Thyroid gland (tissue), 4 donors: ENCODE measurements around the gene CTDSP2. TPM values are rescaled to one million over a fixed set of nuclear protein-coding genes. Genes with fewer than 3 reads are reported as not detected.

ENCODE experiments used
- DNase-seq, 2 donors: peaks; one replicate each; pipeline ENCODE4 v3.0.0-alpha.2; 2019
- H3K27ac ChIP-seq, 3 donors: fragments of 200-600 bp; sonication (generic); 1 replicate in 2 of 3; 2 replicates in 1 of 3; pipeline ENCODE4 v1.5.1; 2016 to 2019; ENCODE audit warnings: mild to moderate bottlenecking in 1 of 3, moderate library complexity in 1 of 3
- H3K27me3 ChIP-seq: fragments of 200-600 bp; sonication (generic); one replicate; pipeline ENCODE4 v1.5.1; 2019
- H3K36me3 ChIP-seq, 2 donors: fragments of 200-600 bp; sonication (generic); one replicate each; pipeline ENCODE4 v1.5.1; 2016 to 2019
- H3K4me1 ChIP-seq, 2 donors: fragments of 200-600 bp; sonication (generic); one replicate each; pipeline ENCODE4 v1.5.1; 2017 to 2019
- H3K4me3 ChIP-seq, 3 donors: fragments of 200-600 bp; sonication (generic); replicated peaks in 1 of 3; 1 replicate in 2 of 3; 2 replicates in 1 of 3; pipeline ENCODE4 v1.5.1; 2016; ENCODE audit warnings: mild to moderate bottlenecking in 1 of 3
- H3K9me3 ChIP-seq: fragments of 200-600 bp; sonication (generic); one replicate; pipeline ENCODE4 v1.5.1; 2017
- CTCF ChIP-seq, 6 experiments: fragments of 200-600 bp in 3 of 6; fragments of 450-650 bp in 3 of 6; sonication (generic) in 3 of 6; IDR thresholded peaks; one replicate each; pipeline ENCODE4 v1.5.1; 2016 to 2019; ENCODE audit warnings: antibody characterized with exemption in 6 of 6, mild to moderate bottlenecking in 2 of 6, inconsistent platforms in 1 of 6, moderate library complexity in 1 of 6
- POLR2A ChIP-seq, 2 donors: fragments of 450-650 bp; IDR thresholded peaks; one replicate each; pipeline ENCODE4 v1.6.1; 2017; ENCODE audit warnings: antibody characterized with exemption in 2 of 2, mild to moderate bottlenecking in 2 of 2, moderate library complexity in 1 of 2
- WGBS, 2 donors: methylation state at CpG; one replicate each; pipeline ENCODE4 v1.1.5; 2017; 5-methylcytosine and 5-hydroxymethylcytosine counted together
- intact Hi-C: fragments of 100-400 bp; cut with DNase I; formaldehyde crosslinking; loops from one replicate; pipeline ENCODE4 v1.15.1; 2023
- total RNA-seq, 4 donors: library from RNA; depleted of rRNA; stranded (reverse); fragments of >200 nt; gene quantifications; one replicate each; pipeline ENCODE4 v1.2.3, GENCODE V29; 2016

CTDSP2 gene
- total RNA-seq, 4 donors from 2014 or later, result 91.5 to 190 (median 138) TPM

GRCh38 chr12:57829025-57829777, 17.3 kb downstream of the CTDSP2 start:
- intact Hi-C loops, result no loop called here

GRCh38 chr12:57826966-57827365, 19.6 kb downstream of the CTDSP2 start:
- WGBS, 2 donors, result 93% methylated on average over 1 of the region's 1 CpG
- Histone ChIP-seq H3K9me3 (no peaks in the 10 kb centered on the region), H3K4me1 (peaks cover 8 to 32% of the 10 kb centered on the region in 2 donors), H3K36me3 (peaks cover 72 to 73% of the 10 kb centered on the region in 2 donors), H3K4me3 (no peak overlapping the region), H3K27ac (peak overlapping the region in 1 of 3 donors; percentile 35), H3K27me3 (no peaks in the 10 kb centered on the region)
- intact Hi-C loops, result no loop called here
- no peak for DNase-seq
- TF ChIP-seq CTCF (IDR thresholded peaks at IDR 0.05) (no peak), POLR2A (IDR thresholded peaks at IDR 0.05) (no peak)

More at GRCh38 chr12:57829025-57829777, 17.3 kb downstream of the CTDSP2 start:
- H3K27me3 ChIP-seq, result no peaks in the 10 kb centered on the region
- no peak for DNase-seq
- no peaks in the 10 kb centered on the region for H3K9me3 ChIP-seq
- TF ChIP-seq POLR2A (IDR thresholded peaks at IDR 0.05) (no peak), CTCF (IDR thresholded peaks at IDR 0.05) (no peak)
- H3K27ac ChIP-seq, result no peak overlapping the region
- WGBS, 2 donors, result 77 to 79% methylated on average over 10 of the region's 10 CpGs
- peaks cover 50 to 51% of the 10 kb centered on the region in 2 donors for H3K36me3 ChIP-seq
- peaks cover 29 to 54% of the 10 kb centered on the region in 2 donors for H3K4me1 ChIP-seq
- H3K4me3 ChIP-seq, result no peak overlapping the region

GRCh38 chr12:57826400-57826799, 20.1 kb downstream of the CTDSP2 start:
- H3K36me3 ChIP-seq, result peaks cover 78 to 79% of the 10 kb centered on the region in 2 donors
- 89% methylated on average over 2 of the region's 2 CpGs for WGBS, 2 donors

GRCh38 chr12:57825451-57825850, 21.1 kb downstream of the CTDSP2 start:
- H3K9me3 ChIP-seq, result no peaks in the 10 kb centered on the region
- TF ChIP-seq POLR2A (IDR thresholded peaks at IDR 0.05), result no peak
- TF ChIP-seq CTCF (IDR thresholded peaks at IDR 0.05), result no peak
- intact Hi-C loops, result no loop called here
- no peak overlapping the region for H3K27ac ChIP-seq
- 90 to 100% methylated on average over 2 of the region's 2 CpGs for WGBS, 2 donors
- peaks cover 80 to 84% of the 10 kb centered on the region in 2 donors for H3K36me3 ChIP-seq
- no peaks in the 10 kb centered on the region for H3K27me3 ChIP-seq
- peaks cover 0 to 17% of the 10 kb centered on the region in 2 donors for H3K4me1 ChIP-seq
- DNase-seq, result no peak
- no peak overlapping the region for H3K4me3 ChIP-seq

More at GRCh38 chr12:57826400-57826799, 20.1 kb downstream of the CTDSP2 start:
- TF ChIP-seq POLR2A (IDR thresholded peaks at IDR 0.05), result no peak
- no peak for TF ChIP-seq CTCF (IDR thresholded peaks at IDR 0.05)
- intact Hi-C loops, result no loop called here
- no peak for DNase-seq
- H3K9me3 ChIP-seq, result no peaks in the 10 kb centered on the region
- H3K27me3 ChIP-seq, result no peaks in the 10 kb centered on the region
- H3K27ac ChIP-seq, result peak overlapping the region in 1 of 3 donors; percentile 35
- H3K4me1 ChIP-seq, result peaks cover 3 to 26% of the 10 kb centered on the region in 2 donors
- H3K4me3 ChIP-seq, result no peak overlapping the region
